HFFc6 (cell line): Measurements from ENCODE around the gene STK32C. TPM values are rescaled to one million over a fixed set of nuclear protein-coding genes. Genes with fewer than 3 reads are reported as not detected.

Experiments
- DNase-seq: peaks from one replicate; pipeline ENCODE4 v3.0.0-alpha.2; 2018
- H3K27ac Mint-ChIP-seq: 2 replicates; pipeline ENCODE4 v1.8.0; 2020; ENCODE audit warnings: mild to moderate bottlenecking, mixed read lengths
- H3K27me3 Mint-ChIP-seq: 2 replicates; pipeline ENCODE4 v1.8.0; 2021; ENCODE audit warnings: mild to moderate bottlenecking, moderate library complexity, mixed read lengths; ENCODE audit not compliant: insufficient read depth
- H3K36me3 Mint-ChIP-seq: 2 replicates; pipeline ENCODE4 v1.8.0; 2021; ENCODE audit warnings: low read depth, mixed read lengths
- H3K4me1 Mint-ChIP-seq: 2 replicates; pipeline ENCODE4 v1.8.0; 2020; ENCODE audit warnings: low read depth, mixed read lengths
- H3K4me3 Mint-ChIP-seq: 2 replicates; pipeline ENCODE4 v1.8.0; 2020; ENCODE audit warnings: mild to moderate bottlenecking, moderate library complexity, mixed read lengths
- H3K9me3 Mint-ChIP-seq: 2 replicates; pipeline ENCODE4 v1.8.0; 2020; ENCODE audit warnings: mild to moderate bottlenecking, mixed read lengths
- total RNA-seq, 6 experiments: library from RNA; stranded (reverse); fragmentation: NEBNext Ultra II Directional; extraction: Animal tissue kit (Norgen Biotek cat#: 25700); gene quantifications; 2 replicates in 1 of 6; 3 replicates in 5 of 6; pipeline ENCODE4 v1.2.3, GENCODE V29; 2021
- TF ChIP-seq, protein P1 (sequence below): fragments of 200-600 bp; sonication (generic); IDR thresholded peaks from 2 replicates; pipeline ENCODE4 v1.5.0; 2021; ENCODE audit warnings: antibody characterized with exemption, mild to moderate bottlenecking

The STK32C gene
- total RNA-seq, 6 experiments from 2014 or later = 5.5 to 8.3 (median 7.2) TPM

DNA sequence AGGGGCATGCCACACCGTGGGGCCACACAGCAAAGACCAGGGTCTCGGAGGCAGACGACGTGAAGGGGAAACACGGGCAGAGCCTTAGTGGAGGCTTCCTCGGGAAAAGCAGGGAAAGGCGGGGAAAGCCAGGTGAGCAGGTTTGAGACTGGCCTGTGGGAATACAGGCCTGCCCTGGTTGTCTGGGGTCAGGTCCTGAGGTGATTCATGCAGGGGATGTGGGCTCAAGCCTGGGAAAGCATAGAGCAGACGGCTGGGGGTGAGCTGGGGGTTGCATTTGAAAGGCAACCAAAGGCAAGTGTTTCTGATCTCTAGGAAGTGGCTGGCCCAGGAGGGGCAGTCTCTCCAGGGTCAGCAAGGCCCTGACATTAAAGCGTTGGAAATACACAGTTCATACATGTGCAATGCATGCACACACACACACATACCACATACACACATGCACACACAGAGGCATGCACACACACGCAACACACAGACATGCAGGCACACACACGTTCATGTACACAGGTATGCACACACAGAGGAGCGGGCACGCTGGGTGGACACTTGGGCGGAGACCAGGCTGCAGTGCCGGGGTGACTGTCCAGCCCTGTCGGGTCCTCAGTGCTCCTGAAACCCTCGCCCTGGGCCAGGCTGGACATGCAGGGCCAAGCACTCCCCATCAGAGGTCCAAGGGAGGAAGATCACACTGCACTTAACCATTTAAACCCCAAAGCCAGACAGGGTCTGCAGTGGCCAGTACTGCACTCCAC lies 69.2 kb downstream of the STK32C start:
- Mint-ChIP-seq H3K27me3 (peaks cover 21% of the 10 kb centered on the region), H3K36me3 (no peaks in the 10 kb centered on the region), H3K27ac (no peak overlapping the region), H3K4me1 (no peaks in the 10 kb centered on the region), H3K4me3 (no peak overlapping the region), H3K9me3 (no peaks in the 10 kb centered on the region)
- TF ChIP-seq, protein P1, sequence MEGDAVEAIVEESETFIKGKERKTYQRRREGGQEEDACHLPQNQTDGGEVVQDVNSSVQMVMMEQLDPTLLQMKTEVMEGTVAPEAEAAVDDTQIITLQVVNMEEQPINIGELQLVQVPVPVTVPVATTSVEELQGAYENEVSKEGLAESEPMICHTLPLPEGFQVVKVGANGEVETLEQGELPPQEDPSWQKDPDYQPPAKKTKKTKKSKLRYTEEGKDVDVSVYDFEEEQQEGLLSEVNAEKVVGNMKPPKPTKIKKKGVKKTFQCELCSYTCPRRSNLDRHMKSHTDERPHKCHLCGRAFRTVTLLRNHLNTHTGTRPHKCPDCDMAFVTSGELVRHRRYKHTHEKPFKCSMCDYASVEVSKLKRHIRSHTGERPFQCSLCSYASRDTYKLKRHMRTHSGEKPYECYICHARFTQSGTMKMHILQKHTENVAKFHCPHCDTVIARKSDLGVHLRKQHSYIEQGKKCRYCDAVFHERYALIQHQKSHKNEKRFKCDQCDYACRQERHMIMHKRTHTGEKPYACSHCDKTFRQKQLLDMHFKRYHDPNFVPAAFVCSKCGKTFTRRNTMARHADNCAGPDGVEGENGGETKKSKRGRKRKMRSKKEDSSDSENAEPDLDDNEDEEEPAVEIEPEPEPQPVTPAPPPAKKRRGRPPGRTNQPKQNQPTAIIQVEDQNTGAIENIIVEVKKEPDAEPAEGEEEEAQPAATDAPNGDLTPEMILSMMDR = no peak
- no peak for DNase-seq

GRCh38 chr10:132237871-132238270 lies 69.9 kb downstream of the STK32C start:
- peaks cover 19% of the 10 kb centered on the region for H3K27me3 Mint-ChIP-seq
- no peaks in the 10 kb centered on the region for H3K36me3 Mint-ChIP-seq
- H3K27ac Mint-ChIP-seq = no peak overlapping the region
- TF ChIP-seq, protein P1 = no peak
- no peak for DNase-seq
- no peaks in the 10 kb centered on the region for H3K4me1 Mint-ChIP-seq
- no peak overlapping the region for H3K4me3 Mint-ChIP-seq
- H3K9me3 Mint-ChIP-seq = no peaks in the 10 kb centered on the region

GRCh38 chr10:132237396-132237795 lies 70.4 kb downstream of the STK32C start:
- no peaks in the 10 kb centered on the region for H3K9me3 Mint-ChIP-seq
- TF ChIP-seq, protein P1 = no peak
- peaks cover 19% of the 10 kb centered on the region for H3K27me3 Mint-ChIP-seq
- no peak overlapping the region for H3K27ac Mint-ChIP-seq
- no peak for DNase-seq
- H3K4me1 Mint-ChIP-seq = no peaks in the 10 kb centered on the region
- no peak overlapping the region for H3K4me3 Mint-ChIP-seq
- H3K36me3 Mint-ChIP-seq = no peaks in the 10 kb centered on the region

GRCh38 chr10:132236881-132237280 lies 70.9 kb downstream of the STK32C start:
- Mint-ChIP-seq H3K9me3 (no peaks in the 10 kb centered on the region), H3K36me3 (no peaks in the 10 kb centered on the region), H3K4me3 (no peak overlapping the region), H3K27ac (no peak overlapping the region), H3K27me3 (peaks cover 19% of the 10 kb centered on the region), H3K4me1 (no peaks in the 10 kb centered on the region)
- DNase-seq = no peak
- TF ChIP-seq, protein P1 = no peak

- Mint-ChIP-seq H3K9me3 (no peaks in the 10 kb centered on the region), H3K27ac (no peak overlapping the region)
Measured at GRCh38 chr10:132236161-132236560, 71.6 kb downstream of the STK32C start.

More at GRCh38 chr10:132236161-132236560, 71.6 kb downstream of the STK32C start:
- H3K36me3 Mint-ChIP-seq = no peaks in the 10 kb centered on the region
- H3K27me3 Mint-ChIP-seq = peaks cover 17% of the 10 kb centered on the region
- TF ChIP-seq, protein P1 = no peak
- no peak overlapping the region for H3K4me3 Mint-ChIP-seq
- no peak for DNase-seq
- H3K4me1 Mint-ChIP-seq = no peaks in the 10 kb centered on the region
